ENCODE results near the gene EVI5L.
A peak's percentile ranks its signal among the peaks of the same experiment; 100 is the strongest.
"Not testable (repeated sequence)": the region's sequence is repeated elsewhere in the genome, so short reads cannot be mapped to it uniquely, and the experiment has no call there.

The EVI5L gene

DNA sequence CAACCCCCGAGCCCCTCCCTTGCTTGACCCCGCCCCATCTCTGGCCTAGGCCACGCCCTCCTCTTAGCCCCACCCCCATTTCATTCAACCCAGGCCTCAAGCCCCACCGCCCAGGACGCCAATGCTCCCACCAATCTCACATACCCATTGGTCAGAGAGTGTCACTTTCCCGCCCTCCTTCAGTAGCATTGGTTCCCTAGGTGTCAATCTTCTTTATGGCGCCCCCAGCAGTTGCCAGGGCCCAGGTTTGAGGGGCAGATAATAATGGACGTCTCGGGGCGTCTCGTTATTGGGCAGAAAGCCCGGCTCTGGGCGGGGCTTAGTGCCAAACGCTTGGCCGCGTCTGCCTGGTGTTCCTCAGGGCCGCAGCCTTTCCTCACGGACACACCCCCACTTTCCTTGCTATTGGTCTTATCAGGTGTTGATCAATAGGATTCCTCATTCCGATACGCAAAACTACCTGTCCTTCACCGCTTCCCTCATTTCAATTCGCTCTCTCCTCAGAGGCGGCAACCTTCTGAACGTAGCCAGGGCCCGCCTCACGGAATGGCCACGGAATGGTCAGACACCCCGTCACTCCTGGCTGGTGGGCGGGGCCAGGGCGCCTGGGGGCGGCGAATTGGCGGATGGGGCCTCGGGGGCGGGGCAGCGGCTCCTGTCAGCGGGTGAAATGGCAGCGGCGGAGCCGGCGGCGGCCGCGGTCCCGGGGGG is at the start of gene EVI5L:
TSS of gene EVI5L (plus strand) at position 658 of the 711 bp plus-strand sequence. CDS start 16,325 bp downstream, outside the sequence.
- peak; percentile 98 to 99 for DNase-seq (ENCODE audit: extremely low read depth in 1 of 2, low read depth in 1 of 2)

DNA sequence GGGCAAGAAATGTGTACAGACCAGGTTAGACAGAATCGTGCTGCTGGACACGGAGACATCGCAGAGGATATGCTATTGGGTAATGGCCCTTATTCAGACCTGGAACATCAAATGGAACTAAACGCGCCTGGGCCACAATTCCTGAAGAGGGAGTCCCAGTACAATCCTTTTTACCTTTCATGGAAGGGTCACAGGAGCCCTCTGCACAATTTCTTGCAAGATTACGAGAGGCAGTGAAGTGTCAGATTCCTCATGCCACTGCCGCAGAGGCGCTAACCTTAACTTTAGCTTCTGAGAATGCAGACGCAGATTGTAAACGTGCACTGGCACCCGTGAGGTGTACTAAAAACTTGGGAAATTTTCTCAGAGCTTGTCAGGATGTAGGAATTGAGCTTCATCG is 48.9 kb upstream of the EVI5L start:
- DNase-seq (ENCODE audit: extremely low read depth in 1 of 2, low read depth in 1 of 2), result no peak

DNA sequence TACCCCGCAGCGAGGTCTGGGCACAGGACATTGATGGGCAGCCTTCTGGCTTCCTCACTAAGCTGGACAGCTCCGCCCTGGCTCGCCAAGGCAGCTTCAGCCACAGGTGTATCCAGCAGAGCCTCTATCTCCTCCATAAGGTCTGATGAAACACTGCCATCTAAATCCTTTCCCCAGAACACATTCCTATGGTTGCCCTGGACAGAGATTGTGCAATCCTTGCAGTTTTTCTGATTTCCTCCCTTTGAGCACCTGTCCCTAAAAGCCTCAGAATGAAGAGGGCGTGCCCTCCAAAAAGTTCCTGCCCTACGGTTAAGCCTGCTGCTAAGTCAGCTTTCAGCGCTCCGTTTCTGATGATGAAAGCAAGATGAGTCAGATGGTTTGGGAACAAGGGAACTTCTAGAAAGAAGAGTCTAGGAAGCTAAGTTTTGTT is 46.0 kb upstream of the EVI5L start:
- DNase-seq (ENCODE audit: extremely low read depth in 1 of 2, low read depth in 1 of 2), result no peak

DNA sequence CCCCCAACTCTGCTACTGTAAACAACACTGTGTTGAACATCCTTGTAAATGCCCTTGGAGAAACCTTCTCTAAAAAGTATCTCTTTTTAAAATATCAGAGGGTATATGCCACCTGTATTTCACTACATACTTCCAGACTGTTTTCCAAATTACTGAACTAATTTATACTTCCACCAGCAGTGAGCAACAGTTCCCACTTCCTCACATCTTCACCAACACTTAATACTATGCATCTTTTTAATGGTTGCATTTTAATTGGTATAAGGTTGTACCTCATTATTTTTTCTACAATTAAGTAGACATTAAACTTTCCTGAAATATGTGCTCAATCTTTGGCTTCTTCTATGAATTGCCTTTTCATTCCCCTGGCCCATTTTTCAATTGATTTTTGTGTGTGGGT is 45.2 kb upstream of the EVI5L start:
- no peak for DNase-seq (ENCODE audit: extremely low read depth in 1 of 2, low read depth in 1 of 2)

DNA sequence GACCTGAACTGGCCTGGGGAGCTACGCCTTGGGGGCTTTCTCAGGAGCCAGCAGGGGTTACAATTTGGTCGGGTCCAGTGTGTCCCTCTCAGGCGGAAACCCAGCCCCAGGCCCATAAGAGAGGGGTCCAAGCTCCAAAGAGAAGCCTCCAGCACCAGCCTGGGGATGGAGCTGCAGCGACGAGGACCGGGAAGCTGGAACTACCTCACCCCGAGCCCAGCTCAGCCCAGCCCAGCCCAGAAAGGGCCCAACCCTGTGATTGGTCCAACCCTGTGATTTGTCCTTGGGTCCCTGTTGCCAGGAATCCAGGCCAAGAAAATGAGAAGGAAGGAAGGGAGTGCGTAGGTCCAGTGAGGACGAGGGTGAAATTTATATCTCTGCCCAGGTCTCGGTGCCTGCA is 42.9 kb upstream of the EVI5L start:
- no peak for DNase-seq (ENCODE audit: extremely low read depth in 1 of 2, low read depth in 1 of 2)

DNA sequence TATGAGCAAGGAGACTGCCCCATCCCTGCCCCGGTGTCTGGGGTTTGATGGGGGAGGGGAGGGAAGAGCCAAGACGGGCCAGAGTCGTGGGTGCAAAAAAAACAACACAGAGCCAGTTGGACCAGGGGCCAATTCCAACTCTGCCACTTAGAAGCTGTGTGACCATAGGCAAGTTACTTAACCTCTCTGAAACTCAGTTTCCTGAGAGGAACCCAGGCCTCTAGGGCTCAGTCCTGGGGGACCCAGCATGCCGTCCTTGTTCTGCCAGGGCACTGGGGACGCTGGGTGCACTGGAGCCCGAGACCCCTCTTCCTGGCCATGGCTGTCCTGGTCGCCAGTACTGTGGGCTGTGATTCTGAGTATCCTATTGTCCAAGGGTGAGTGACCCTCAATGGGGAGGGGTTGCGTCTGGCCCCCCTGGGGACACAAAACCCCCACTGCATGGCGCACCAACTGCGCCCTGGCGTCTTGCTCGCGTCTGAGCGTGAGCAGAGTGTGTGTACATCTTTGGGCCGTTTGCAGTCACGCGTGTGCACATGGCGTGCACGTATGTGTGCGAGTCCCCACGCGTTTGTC is 42.3 kb upstream of the EVI5L start:
- no peak for DNase-seq (ENCODE audit: extremely low read depth in 1 of 2, low read depth in 1 of 2)

DNA sequence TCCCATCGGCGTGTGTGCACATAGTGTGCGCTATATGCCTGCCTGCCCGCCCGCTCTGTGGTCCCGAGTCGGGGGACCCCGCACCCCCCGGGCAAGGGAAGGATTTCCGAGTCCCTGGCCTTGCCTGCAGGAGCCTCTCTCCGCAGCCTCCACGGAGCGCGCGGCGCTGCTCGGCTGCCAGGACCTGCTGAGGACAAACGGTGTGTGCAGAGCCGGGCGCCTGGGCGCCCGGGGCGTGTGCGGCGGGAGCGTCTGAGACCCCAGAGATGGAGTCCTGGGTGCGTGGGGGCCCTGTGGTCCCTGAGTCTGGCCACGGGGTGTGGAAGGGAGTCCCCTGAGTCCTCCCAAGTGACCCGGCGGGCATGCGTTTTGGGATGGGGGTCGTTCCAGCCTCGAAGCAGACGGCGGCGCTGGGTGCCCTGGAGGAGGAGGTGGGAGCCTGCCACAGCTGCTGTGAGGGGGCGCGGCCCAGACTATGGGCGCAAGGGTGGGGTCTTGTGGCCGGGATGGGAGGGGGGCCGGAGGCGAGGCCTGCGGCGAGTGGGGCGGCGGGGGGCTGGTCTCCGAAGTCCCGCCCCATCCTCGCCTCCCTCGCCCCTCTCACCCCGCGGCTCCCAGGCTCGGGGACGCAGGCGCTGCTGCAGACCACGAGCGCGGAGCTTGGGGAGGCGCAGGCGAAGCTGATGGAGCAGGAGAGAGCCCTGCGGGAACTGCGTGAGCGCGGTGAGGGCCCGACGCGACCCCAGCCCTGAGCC is 41.7 kb upstream of the EVI5L start:
- DNase-seq (ENCODE audit: extremely low read depth in 1 of 2, low read depth in 1 of 2), result no peak

DNA sequence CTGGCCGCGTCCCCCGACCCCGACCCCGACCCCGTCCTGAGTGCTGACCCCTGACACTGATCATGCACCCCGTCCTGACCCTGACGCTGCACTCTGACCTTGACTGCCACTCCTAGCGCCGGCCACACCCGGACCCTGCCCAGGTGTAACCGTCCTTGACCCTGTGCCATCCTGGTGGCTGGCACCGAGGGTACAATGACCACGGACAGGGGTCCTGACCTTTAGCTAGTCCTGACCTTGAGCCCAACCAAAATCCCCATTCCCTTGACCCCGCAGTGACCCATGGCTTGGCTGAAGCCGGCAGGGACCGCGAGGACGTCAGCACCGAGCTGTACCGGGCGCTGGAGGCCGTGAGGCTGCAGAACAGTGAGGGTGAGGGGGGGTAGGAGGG is 41.1 kb upstream of the EVI5L start:
- DNase-seq (ENCODE audit: extremely low read depth in 1 of 2, low read depth in 1 of 2), result no peak

DNA sequence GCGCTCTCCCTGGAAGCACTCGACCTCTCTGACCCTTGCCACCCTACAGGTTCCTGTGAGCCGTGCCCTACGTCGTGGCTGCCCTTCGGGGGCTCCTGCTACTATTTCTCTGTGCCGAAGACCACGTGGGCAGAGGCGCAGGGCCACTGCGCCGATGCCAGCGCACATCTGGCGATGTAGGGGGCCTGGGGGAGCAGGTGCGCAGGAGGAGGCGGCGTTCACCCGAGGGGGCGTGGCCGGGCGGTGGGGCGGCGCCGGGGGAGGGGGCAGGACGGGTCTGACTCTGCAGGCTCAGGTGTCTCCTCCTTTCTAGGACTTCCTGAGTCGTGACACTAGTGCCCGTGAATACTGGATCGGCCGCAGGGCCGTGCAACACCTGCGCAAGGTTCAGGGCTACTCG is 40.6 kb upstream of the EVI5L start:
- peak in 1 of 2 donors; percentile 8 for DNase-seq (ENCODE audit: extremely low read depth in 1 of 2, low read depth in 1 of 2)

DNA sequence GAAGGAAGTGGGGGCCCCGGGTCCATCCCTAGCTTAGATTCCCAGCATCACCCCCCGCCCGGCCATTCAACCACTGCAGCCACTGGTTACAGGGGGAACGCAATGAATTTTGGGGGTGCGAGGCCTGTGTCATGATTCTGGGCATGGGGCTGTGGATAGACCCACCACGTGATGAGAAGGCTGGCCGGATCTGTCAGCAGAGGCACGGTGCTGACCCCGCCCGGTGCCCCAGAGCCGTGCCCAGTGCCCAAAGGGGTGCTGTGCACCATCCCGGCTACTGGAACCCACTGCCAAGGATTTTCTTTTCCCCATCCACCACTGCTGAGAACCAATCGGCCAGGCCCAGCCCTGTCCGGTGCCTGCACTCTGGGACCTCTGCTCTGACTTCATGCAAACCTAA is 39.6 kb upstream of the EVI5L start:
- no peak for DNase-seq (ENCODE audit: extremely low read depth in 1 of 2, low read depth in 1 of 2)

DNA sequence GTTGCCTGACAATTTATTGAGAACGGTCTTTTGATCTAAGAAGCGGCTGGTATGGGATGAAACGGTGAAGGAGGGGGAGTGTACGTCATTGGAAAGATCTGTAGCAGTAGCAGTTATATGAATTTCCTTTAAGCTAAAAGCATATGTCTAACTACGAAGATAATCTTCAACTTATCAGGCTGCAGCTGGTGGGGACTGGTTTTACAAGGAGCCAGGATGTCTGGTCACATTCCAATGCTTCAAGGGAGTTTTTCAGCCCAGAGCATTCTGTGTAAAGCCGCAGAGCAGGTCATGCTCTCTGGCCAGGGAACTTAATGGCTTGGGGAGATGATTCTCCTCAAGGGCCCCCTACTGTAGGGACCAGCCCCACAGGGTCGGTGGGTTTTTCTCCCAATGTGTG is 37.7 kb upstream of the EVI5L start:
- no peak for DNase-seq (ENCODE audit: extremely low read depth in 1 of 2, low read depth in 1 of 2)

DNA sequence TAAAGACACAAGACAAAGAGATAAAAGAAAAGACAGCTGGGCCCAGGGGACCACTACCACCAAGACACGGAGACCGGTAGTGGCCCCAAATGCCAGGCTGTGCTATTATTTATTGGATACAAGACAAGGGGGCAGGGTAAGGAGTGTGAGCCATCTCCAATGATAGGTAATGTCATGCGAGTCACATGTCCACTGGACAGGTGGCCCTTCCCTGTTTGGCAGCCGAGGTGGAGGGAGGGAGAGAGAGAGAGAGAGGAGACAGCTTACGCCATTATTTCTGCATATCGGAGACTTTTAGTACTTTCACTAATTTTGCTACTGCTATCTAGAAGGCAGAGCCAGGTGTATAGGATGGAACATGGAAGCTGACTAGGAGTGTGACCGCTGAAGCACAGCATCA is 37.3 kb upstream of the EVI5L start:
- not testable (repeated sequence) for DNase-seq (ENCODE audit: extremely low read depth in 1 of 2, low read depth in 1 of 2)

DNA sequence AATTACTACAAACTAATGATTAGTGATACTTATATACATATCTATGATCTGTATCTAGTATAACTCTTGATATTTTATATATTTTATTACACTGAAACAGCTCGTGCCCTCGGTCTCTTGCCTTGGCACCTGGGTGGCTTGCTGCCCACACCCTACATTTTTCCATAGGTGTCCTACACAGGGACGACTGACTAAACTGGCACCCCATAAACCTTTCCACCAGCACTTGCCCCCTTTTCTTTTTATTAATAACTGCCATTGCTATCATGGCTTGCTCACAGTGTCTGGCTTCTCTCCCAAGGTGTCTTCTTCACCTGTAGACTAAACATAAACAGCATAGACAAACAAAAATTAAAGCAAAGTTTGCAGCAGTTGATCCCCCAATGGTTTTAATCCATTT is 36.5 kb upstream of the EVI5L start:
- no peak for DNase-seq (ENCODE audit: extremely low read depth in 1 of 2, low read depth in 1 of 2)

DNA sequence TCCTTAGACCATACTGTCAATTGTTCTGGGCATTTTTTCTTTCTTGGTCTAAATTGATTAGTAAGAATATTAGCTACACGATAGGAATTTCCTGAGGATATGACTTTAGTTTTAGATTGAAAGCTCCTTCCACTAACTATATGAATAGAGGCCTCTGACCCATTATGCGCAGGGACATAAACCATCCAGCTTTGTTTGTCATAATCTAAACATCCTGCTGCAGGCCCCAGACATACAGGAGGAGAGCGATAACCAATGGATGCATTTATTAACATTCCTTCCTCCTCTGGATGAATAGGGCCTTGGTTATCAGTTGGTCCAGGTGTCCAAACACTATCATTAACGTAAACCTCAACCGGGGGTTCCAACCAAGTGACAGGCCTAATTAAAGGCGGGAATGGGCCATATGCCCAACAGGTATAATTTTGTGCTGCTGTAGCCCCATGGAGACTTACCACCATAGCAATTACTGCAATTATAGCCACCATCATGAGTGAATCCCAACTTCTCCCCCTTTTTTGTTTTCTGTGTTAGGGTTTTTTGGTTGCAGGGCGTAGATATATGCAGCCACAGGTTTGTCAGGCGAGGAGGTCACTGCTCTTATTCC is 34.4 kb upstream of the EVI5L start:
- no peak for DNase-seq (ENCODE audit: extremely low read depth in 1 of 2, low read depth in 1 of 2)

DNA sequence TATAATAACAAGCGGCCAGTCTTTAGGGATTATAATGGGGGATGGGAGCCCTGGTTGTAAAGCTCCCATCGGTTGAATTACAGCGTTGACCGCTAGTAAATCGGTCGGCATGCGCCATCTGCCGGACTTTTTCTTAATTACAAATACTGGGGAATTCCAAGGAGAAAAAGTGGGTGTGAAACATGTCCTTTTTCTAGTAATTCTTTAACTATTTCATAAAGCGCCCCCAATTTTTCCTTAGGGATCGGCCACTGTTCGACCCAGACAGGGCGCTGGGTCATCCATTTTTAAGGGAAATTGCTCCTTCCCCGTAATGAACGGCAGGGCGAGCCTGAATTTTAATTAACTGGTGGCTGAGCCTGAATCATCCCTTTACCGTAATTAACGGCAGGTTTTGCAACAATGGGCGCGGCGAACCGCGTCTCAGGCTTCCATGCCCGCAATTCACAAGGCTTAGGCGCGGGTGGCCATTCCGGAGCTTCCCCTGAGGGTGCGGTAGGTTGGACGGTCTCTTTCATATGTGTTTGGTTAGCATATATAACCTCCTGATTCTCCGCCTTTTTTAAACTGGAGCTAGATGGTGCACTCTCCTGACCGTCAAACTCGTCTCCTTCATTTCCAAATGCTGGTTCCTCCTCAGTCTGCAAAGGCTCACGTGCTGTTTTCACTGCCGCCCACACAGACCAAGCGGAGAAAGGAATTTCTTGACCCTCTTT is 30.2 kb upstream of the EVI5L start:
- DNase-seq (ENCODE audit: extremely low read depth in 1 of 2, low read depth in 1 of 2), result peak in 1 of 2 donors; percentile 47

DNA sequence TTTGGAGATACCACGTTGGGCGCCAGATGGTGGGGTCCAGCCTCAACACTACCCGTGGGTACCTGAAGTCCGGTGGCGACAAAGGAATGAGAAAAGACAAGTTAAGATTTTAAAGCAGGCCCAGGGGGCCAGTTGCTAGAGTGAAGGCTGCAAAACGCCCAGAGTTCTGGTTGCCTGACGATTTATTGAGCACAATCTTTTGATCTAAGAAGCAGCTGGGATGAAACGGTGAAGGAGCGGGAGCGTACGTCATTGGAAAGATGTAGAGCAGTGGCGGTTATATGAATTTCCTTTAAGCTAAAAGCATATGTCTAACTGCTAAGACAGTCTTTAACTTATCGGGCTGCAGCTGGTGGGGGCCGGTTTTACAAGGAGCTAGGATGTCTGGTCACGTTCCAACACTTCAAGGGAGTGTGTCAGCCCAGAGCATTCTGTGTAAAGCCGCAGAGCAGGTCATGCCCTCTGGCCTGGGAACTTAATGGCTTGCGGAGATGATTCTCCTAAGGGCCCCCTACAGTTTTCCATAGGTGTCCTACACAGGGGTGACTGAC is 28.9 kb upstream of the EVI5L start:
- DNase-seq (ENCODE audit: extremely low read depth in 1 of 2, low read depth in 1 of 2), result no peak

DNA sequence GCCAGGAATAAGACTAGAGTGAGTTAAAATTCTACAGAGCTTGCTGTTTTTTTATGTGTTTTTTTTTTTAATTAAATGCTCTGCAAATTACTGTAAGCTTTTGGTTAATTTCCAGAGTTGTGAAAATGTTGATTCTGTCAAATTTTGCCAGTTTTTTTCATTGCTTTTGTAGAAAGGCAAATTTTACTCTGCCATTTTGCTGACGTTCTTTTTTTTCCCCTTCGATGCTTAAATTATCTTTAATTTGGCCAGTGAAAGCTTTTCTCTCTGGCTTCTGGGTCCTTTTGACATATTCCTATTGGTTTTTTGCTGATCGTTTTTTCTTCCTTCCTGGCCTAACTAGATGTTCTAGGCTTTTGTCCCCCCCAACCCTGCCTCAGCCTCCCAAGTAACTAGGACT is 23.8 kb upstream of the EVI5L start:
- DNase-seq (ENCODE audit: extremely low read depth in 1 of 2, low read depth in 1 of 2), result no peak

DNA sequence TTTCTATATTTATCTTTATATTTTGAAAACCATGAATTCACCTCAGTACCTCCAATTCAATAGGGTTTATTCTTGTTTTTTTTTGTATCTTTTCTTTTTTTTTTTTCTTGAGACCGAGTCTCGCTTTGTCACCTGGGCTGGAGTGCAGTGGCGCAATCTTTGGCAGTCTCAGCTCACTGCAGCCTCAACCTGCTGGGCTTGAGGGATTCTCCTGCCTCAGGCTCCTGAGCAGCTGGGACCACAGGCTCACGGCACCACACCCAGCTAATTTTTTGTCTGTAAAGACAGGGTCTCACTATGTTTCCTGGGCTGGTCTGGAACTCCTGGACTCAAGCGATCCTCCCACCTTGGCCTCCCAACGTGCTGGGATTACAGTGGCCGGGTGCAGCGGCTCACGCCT is 23.1 kb upstream of the EVI5L start:
- DNase-seq (ENCODE audit: extremely low read depth in 1 of 2, low read depth in 1 of 2), result no peak

DNA sequence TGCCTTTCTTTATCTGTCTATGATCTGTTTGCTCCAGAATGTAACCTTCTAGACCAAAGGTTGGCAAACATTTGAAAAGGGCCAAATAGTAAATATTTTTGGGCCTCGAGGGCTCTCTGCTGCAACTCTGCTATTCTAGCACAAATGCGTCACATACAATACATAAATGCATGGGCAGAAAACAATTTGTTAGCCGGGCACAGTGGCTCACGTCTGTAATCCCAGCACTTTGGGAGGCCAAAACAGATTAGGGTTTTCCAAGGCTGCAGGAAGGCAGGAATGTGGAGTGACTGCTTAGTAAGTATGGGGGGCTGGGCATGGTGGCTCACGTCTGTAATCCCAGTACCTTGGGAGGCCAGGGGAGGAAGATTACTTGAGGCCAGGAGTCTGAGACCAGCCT is 21.9 kb upstream of the EVI5L start:
- DNase-seq (ENCODE audit: extremely low read depth in 1 of 2, low read depth in 1 of 2), result no peak

DNA sequence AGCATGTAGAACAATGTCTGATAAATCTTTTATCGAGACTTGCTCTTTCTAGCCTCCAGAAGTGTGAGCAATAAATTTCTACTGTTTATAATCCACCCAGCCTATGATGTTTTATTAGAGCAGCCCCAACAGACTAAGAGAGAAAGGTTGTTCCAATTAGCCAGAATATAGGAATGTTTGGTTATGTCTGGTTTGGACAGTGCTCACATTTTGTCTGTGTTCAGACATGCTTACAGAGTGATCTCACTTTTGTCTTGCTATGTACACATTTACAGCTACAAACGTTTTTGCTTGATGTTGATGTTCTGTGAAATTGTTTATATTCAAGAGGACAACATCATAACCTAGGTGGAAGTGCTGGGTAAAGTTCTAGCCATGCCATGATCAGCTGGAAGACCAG is 18.0 kb upstream of the EVI5L start:
- DNase-seq (ENCODE audit: extremely low read depth in 1 of 2, low read depth in 1 of 2), result no peak

DNA sequence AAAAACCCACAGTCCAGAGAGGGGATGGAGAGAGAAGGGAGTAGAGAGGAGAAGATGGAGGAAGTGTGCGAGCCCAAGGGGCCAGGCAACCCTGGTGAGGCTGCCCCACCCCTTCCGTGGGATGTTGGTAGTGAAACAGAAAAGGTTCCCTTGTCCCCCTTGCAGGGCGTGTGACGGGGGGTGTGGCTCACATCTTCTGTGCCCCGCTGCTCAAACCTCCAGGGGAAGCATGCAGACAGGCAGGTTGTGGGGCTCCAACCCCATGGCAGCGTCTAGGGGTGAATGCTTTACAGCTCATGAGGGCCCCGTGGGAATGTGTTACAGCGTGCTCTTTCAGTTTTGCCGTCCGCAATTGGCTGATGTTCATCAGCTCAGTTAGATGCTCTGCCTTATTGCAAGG is 14.7 kb upstream of the EVI5L start:
- no peak for DNase-seq (ENCODE audit: extremely low read depth in 1 of 2, low read depth in 1 of 2)
